GM23338 (cell line): Measurements from ENCODE around the gene EIF4G3. TPM values are rescaled to one million over a fixed set of nuclear protein-coding genes. Genes with fewer than 3 reads are reported as not detected.

Experiments used
- ATAC-seq: fragments of 200-7000 bp; cut with Tn5 transposase; 3 replicates; pipeline ENCODE4 v1.9.1; 2020
- DNase-seq: peaks from one replicate; pipeline ENCODE4 v3.0.0-alpha.2; 2015; ENCODE audit warnings: low spot score
- H2AFZ ChIP-seq: fragments of 200-600 bp; sonication (generic); 2 replicates; pipeline ENCODE4 v1.8.0; 2016; ENCODE audit warnings: antibody characterized with exemption, mild to moderate bottlenecking, moderate library complexity
- H3F3A ChIP-seq: fragments of 200-600 bp; sonication (generic); replicated peaks from 2 replicates; pipeline ENCODE4 v1.8.0; 2017; ENCODE audit warnings: antibody characterized with exemption, mixed run types, low read depth
- H3K27ac ChIP-seq: fragments of 200-600 bp; sonication (generic); 2 replicates; pipeline ENCODE4 v1.6.1; 2016; ENCODE audit warnings: low read depth
- H3K27me3 ChIP-seq: fragments of 200-600 bp; sonication (generic); 2 replicates; pipeline ENCODE4 v1.8.0; 2016; ENCODE audit warnings: mild to moderate bottlenecking, mixed run types, moderate library complexity; ENCODE audit not compliant: insufficient read depth
- H3K36me3 ChIP-seq: fragments of 200-600 bp; sonication (generic); 2 replicates; pipeline ENCODE4 v1.8.0; 2016; ENCODE audit warnings: mild to moderate bottlenecking; ENCODE audit not compliant: insufficient read depth
- H3K4me1 ChIP-seq: fragments of 200-600 bp; sonication (generic); 2 replicates; pipeline ENCODE4 v1.8.0; 2016; ENCODE audit warnings: mild to moderate bottlenecking, moderate library complexity; ENCODE audit not compliant: insufficient read depth
- H3K4me2 ChIP-seq: fragments of 200-600 bp; sonication (generic); 2 replicates; pipeline ENCODE4 v1.7.1; 2017; ENCODE audit warnings: mixed run types
- H3K4me3 ChIP-seq: fragments of 200-600 bp; sonication (generic); 2 replicates; pipeline ENCODE4 v1.6.1; 2016; ENCODE audit warnings: mixed run types
- H3K79me2 ChIP-seq: fragments of 200-600 bp; sonication (generic); replicated peaks from 2 replicates; pipeline ENCODE4 v1.8.0; 2017; ENCODE audit warnings: mild to moderate bottlenecking; ENCODE audit not compliant: insufficient read depth
- H3K9me2 ChIP-seq: fragments of 200-600 bp; sonication (generic); 2 replicates; pipeline ENCODE4 v1.8.0; 2017; ENCODE audit not compliant: insufficient read depth
- H4K20me1 ChIP-seq: fragments of 200-600 bp; sonication (generic); replicated peaks from 2 replicates; pipeline ENCODE4 v1.8.0; 2017; ENCODE audit warnings: mild to moderate bottlenecking; ENCODE audit not compliant: insufficient read depth
- H3K27ac Mint-ChIP-seq: 2 replicates; pipeline ENCODE4 v1.8.0; 2020; ENCODE audit warnings: inconsistent platforms, mild to moderate bottlenecking, moderate library complexity, mixed read lengths
- H3K27me3 Mint-ChIP-seq: 3 replicates; pipeline ENCODE4 v1.8.0; 2022; ENCODE audit warnings: low read depth, mild to moderate bottlenecking, moderate library complexity, mixed read lengths, inconsistent platforms; ENCODE audit not compliant: insufficient read depth, poor library complexity
- H3K36me3 Mint-ChIP-seq: 3 replicates; pipeline ENCODE4 v1.8.0; 2021; ENCODE audit warnings: low read depth, mild to moderate bottlenecking, inconsistent platforms, moderate library complexity, mixed read lengths
- H3K4me1 Mint-ChIP-seq: 3 replicates; pipeline ENCODE4 v1.8.0; 2020; ENCODE audit warnings: mild to moderate bottlenecking, inconsistent platforms, mixed read lengths
- H3K4me3 Mint-ChIP-seq: 3 replicates; pipeline ENCODE4 v1.8.0; 2021; ENCODE audit warnings: moderate library complexity, mild to moderate bottlenecking, inconsistent platforms, mixed read lengths
- H3K9me3 Mint-ChIP-seq: 3 replicates; pipeline ENCODE4 v1.8.0; 2020; ENCODE audit warnings: moderate library complexity, mild to moderate bottlenecking, inconsistent platforms, mixed read lengths
- CREB1 ChIP-seq: fragments of 250-450 bp; sonication (Bioruptor Pico); IDR thresholded peaks from 2 replicates; pipeline ENCODE4 v1.5.0; 2020; ENCODE audit warnings: low read depth, mild to moderate bottlenecking, moderate library complexity
- EZH2 ChIP-seq: fragments of 200-600 bp; sonication (generic); IDR thresholded peaks from one replicate; pipeline ENCODE4 v1.8.0; 2017; ENCODE audit warnings: antibody characterized with exemption, mild to moderate bottlenecking, low read depth; ENCODE audit not compliant: unreplicated experiment
- EZH2phosphoT487 ChIP-seq: fragments of 200-600 bp; sonication (generic); IDR thresholded peaks from one replicate; pipeline ENCODE4 v1.8.1; 2018; ENCODE audit warnings: antibody characterized with exemption; ENCODE audit not compliant: unreplicated experiment
- NANOG ChIP-seq: IDR thresholded peaks from 2 replicates; pipeline ENCODE4 v1.6.1; 2016; ENCODE audit warnings: antibody characterized with exemption, borderline replicate concordance
- POLR2AphosphoS5 ChIP-seq: IDR thresholded peaks from 2 replicates; pipeline ENCODE4 v1.6.1; 2016; ENCODE audit warnings: antibody characterized with exemption, low read depth
- STAT1 ChIP-seq: IDR thresholded peaks from one replicate; pipeline ENCODE4 v1.6.1; 2016; ENCODE audit warnings: antibody characterized with exemption; ENCODE audit not compliant: unreplicated experiment
- ZNF114 ChIP-seq: fragments of 250-450 bp; sonication (Bioruptor Pico); IDR thresholded peaks from 2 replicates; pipeline ENCODE4 v1.5.0; 2020; ENCODE audit warnings: mild to moderate bottlenecking, moderate library complexity
- polyA plus RNA-seq: library from polyadenylated mRNA; unstranded; fragments of >200 nt; fragmentation: Nextera tagmentation; extraction: Ambion mirVana; gene quantifications from 2 replicates; pipeline ENCODE4 v1.2.1, GENCODE V29; 2016
- total RNA-seq: library from RNA; depleted of rRNA; stranded (reverse); fragments of >200 nt; shearing (Covaris generic); gene quantifications from 2 replicates; pipeline ENCODE4 v1.2.3, GENCODE V29; 2014
- TF ChIP-seq, protein P1 (sequence below): IDR thresholded peaks from one replicate; pipeline ENCODE4 v1.6.1; 2018; ENCODE audit warnings: antibody characterized with exemption; ENCODE audit not compliant: unreplicated experiment
- TF ChIP-seq, protein P2 (sequence below): fragments of 250-450 bp; sonication (Bioruptor Pico); IDR thresholded peaks from 2 replicates; pipeline ENCODE4 v1.5.0; 2020; ENCODE audit warnings: mild to moderate bottlenecking, moderate library complexity
- TF ChIP-seq, protein P3 (sequence below): IDR thresholded peaks from 2 replicates; pipeline ENCODE4 v1.6.1; 2016; ENCODE audit warnings: antibody characterized with exemption

EIF4G3 gene
- total and polyA plus RNA-seq, 2 experiments from 2014 or later: 37.9 to 68.1 TPM

DNA sequence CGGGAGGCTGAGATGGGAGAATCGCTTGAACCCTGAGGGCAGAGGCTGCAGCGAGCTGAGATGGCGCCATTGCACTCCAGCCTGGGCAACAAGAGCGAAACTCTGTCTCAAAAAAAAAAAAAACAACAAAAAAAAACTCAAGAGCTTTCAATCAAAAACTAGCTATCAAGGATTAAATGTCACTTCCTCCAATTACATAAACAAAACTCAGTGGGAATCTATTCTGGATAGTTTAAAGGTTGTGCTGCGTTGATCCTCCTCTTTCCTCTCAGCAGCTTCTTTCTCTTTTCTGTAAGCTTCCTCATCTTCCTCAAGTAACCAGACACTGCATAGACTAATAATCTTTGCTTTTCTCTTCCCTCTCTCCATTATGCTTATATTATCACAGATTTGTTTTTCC is 20.7 kb downstream of the EIF4G3 start (continued):
- TF ChIP-seq EZH2phosphoT487: no peak
- no peak for TF ChIP-seq STAT1
- TF ChIP-seq EZH2: no peak

DNA sequence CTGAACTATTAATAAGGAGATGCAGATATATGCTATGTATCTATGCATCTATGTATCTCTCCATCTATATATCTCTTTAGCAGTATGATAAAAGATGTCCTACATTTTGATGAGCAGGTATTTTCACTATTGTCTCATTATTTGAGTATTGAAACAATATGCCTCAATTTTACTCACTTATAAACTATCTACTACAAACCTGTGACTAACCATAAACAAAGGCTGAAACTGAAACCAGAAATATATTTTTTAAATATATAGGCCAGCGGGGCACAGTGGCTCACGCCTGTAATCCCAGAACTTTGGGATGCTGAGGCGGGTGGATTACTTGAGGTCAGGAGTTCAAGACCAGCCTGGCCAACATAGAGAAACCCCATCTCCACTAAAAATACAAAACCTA is 22.0 kb downstream of the EIF4G3 start:
- Histone ChIP-seq H3K4me3 (no peak overlapping the region), H3K9me2 (no peaks in the 10 kb centered on the region), H3K4me1 (no peaks in the 10 kb centered on the region), H4K20me1 (peaks cover 41% of the 10 kb centered on the region), H3K36me3 (peaks cover 7% of the 10 kb centered on the region; the same call in 1 of the 2 replicates), H3K4me2 (no peak overlapping the region), H3K27me3 (no peaks in the 10 kb centered on the region), H3F3A (no peaks in the 10 kb centered on the region), H2AFZ (no peak overlapping the region), H3K79me2 (peaks cover 100% of the 10 kb centered on the region), H3K27ac (no peak overlapping the region)
- Mint-ChIP-seq H3K4me1 (peaks cover 6% of the 10 kb centered on the region), H3K9me3 (no peaks in the 10 kb centered on the region), H3K27me3 (peaks cover 6% of the 10 kb centered on the region), H3K4me3 (no peak overlapping the region), H3K27ac (no peak overlapping the region), H3K36me3 (peaks cover 13% of the 10 kb centered on the region)
- ATAC-seq (no peak), DNase-seq (no peak)
- TF ChIP-seq EZH2: no peak

DNA sequence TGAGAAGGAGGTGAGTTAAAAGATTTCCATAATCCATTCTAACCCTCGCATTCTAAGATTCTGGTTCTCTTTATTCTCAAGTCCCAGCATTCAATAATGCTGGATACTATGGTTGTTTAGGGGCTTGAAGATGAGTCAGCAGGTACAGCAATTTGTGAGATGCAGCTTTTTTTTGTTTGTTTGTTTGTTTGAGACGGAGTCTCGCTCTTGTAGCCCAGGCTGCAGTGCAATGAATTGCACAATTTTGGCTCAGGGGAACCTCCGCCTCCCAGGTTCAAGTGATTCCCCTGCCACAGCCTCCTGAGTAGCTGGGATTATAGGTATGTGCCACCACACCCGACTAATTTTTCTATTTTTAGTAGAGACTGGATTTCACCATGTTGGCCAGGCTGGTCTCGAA is 23.3 kb downstream of the EIF4G3 start:
- H3K9me3 Mint-ChIP-seq: no peaks in the 10 kb centered on the region
- peaks cover 33% of the 10 kb centered on the region for H4K20me1 ChIP-seq
- no peaks in the 10 kb centered on the region for H3K9me2 ChIP-seq
- H2AFZ ChIP-seq: no peak overlapping the region
- H3K36me3 Mint-ChIP-seq: peaks cover 14% of the 10 kb centered on the region
- no peaks in the 10 kb centered on the region for H3K4me1 ChIP-seq
- peaks cover 100% of the 10 kb centered on the region for H3K79me2 ChIP-seq
- H3F3A ChIP-seq: no peaks in the 10 kb centered on the region
- H3K27ac Mint-ChIP-seq: no peak overlapping the region
- H3K36me3 ChIP-seq: peaks cover 3% of the 10 kb centered on the region; the same call in 1 of the 2 replicates
- H3K27ac ChIP-seq: peak overlapping the region; percentile 58; the same call in 1 of the 2 replicates
- no peak for ATAC-seq
- no peak overlapping the region for H3K4me3 Mint-ChIP-seq
- peaks cover 6% of the 10 kb centered on the region for H3K4me1 Mint-ChIP-seq
- H3K4me3 ChIP-seq: no peak overlapping the region
- H3K4me2 ChIP-seq: no peak overlapping the region
- DNase-seq: no peak
- peaks cover 6% of the 10 kb centered on the region for H3K27me3 Mint-ChIP-seq
- no peaks in the 10 kb centered on the region for H3K27me3 ChIP-seq
- TF ChIP-seq, protein P1, sequence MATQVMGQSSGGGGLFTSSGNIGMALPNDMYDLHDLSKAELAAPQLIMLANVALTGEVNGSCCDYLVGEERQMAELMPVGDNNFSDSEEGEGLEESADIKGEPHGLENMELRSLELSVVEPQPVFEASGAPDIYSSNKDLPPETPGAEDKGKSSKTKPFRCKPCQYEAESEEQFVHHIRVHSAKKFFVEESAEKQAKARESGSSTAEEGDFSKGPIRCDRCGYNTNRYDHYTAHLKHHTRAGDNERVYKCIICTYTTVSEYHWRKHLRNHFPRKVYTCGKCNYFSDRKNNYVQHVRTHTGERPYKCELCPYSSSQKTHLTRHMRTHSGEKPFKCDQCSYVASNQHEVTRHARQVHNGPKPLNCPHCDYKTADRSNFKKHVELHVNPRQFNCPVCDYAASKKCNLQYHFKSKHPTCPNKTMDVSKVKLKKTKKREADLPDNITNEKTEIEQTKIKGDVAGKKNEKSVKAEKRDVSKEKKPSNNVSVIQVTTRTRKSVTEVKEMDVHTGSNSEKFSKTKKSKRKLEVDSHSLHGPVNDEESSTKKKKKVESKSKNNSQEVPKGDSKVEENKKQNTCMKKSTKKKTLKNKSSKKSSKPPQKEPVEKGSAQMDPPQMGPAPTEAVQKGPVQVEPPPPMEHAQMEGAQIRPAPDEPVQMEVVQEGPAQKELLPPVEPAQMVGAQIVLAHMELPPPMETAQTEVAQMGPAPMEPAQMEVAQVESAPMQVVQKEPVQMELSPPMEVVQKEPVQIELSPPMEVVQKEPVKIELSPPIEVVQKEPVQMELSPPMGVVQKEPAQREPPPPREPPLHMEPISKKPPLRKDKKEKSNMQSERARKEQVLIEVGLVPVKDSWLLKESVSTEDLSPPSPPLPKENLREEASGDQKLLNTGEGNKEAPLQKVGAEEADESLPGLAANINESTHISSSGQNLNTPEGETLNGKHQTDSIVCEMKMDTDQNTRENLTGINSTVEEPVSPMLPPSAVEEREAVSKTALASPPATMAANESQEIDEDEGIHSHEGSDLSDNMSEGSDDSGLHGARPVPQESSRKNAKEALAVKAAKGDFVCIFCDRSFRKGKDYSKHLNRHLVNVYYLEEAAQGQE: no peak
- TF ChIP-seq, protein P2, sequence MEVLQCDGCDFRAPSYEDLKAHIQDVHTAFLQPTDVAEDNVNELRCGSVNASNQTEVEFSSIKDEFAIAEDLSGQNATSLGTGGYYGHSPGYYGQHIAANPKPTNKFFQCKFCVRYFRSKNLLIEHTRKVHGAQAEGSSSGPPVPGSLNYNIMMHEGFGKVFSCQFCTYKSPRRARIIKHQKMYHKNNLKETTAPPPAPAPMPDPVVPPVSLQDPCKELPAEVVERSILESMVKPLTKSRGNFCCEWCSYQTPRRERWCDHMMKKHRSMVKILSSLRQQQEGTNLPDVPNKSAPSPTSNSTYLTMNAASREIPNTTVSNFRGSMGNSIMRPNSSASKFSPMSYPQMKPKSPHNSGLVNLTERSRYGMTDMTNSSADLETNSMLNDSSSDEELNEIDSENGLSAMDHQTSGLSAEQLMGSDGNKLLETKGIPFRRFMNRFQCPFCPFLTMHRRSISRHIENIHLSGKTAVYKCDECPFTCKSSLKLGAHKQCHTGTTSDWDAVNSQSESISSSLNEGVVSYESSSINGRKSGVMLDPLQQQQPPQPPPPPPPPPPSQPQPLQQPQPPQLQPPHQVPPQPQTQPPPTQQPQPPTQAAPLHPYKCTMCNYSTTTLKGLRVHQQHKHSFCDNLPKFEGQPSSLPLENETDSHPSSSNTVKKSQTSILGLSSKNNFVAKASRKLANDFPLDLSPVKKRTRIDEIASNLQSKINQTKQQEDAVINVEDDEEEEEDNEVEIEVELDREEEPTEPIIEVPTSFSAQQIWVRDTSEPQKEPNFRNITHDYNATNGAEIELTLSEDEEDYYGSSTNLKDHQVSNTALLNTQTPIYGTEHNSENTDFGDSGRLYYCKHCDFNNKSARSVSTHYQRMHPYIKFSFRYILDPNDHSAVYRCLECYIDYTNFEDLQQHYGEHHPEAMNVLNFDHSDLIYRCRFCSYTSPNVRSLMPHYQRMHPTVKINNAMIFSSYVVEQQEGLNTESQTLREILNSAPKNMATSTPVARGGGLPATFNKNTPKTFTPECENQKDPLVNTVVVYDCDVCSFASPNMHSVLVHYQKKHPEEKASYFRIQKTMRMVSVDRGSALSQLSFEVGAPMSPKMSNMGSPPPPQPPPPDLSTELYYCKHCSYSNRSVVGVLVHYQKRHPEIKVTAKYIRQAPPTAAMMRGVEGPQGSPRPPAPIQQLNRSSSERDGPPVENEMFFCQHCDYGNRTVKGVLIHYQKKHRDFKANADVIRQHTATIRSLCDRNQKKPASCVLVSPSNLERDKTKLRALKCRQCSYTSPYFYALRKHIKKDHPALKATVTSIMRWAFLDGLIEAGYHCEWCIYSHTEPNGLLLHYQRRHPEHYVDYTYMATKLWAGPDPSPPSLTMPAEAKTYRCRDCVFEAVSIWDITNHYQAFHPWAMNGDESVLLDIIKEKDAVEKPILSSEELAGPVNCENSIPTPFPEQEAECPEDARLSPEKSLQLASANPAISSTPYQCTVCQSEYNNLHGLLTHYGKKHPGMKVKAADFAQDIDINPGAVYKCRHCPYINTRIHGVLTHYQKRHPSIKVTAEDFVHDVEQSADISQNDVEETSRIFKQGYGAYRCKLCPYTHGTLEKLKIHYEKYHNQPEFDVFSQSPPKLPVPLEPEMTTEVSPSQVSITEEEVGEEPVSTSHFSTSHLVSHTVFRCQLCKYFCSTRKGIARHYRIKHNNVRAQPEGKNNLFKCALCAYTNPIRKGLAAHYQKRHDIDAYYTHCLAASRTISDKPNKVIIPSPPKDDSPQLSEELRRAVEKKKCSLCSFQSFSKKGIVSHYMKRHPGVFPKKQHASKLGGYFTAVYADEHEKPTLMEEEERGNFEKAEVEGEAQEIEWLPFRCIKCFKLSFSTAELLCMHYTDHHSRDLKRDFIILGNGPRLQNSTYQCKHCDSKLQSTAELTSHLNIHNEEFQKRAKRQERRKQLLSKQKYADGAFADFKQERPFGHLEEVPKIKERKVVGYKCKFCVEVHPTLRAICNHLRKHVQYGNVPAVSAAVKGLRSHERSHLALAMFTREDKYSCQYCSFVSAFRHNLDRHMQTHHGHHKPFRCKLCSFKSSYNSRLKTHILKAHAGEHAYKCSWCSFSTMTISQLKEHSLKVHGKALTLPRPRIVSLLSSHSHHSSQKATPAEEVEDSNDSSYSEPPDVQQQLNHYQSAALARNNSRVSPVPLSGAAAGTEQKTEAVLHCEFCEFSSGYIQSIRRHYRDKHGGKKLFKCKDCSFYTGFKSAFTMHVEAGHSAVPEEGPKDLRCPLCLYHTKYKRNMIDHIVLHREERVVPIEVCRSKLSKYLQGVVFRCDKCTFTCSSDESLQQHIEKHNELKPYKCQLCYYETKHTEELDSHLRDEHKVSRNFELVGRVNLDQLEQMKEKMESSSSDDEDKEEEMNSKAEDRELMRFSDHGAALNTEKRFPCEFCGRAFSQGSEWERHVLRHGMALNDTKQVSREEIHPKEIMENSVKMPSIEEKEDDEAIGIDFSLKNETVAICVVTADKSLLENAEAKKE (CRISPR knock-in tag): no peak
- TF ChIP-seq CREB1 (CRISPR knock-in tag): no peak
- no peak for TF ChIP-seq EZH2phosphoT487
- TF ChIP-seq NANOG: no peak
- TF ChIP-seq, protein P3, sequence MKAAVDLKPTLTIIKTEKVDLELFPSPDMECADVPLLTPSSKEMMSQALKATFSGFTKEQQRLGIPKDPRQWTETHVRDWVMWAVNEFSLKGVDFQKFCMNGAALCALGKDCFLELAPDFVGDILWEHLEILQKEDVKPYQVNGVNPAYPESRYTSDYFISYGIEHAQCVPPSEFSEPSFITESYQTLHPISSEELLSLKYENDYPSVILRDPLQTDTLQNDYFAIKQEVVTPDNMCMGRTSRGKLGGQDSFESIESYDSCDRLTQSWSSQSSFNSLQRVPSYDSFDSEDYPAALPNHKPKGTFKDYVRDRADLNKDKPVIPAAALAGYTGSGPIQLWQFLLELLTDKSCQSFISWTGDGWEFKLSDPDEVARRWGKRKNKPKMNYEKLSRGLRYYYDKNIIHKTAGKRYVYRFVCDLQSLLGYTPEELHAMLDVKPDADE: no peak
- no peak for TF ChIP-seq ZNF114 (CRISPR knock-in tag)
- TF ChIP-seq POLR2AphosphoS5: no peak
